ENCODE data around the gene SHLD1. TPM values are rescaled to one million over a fixed set of nuclear protein-coding genes. Genes with fewer than 3 reads are reported as not detected.

The SHLD1 gene
- polyA plus RNA-seq, 1 donor from 2014 or later = 15.3 TPM

DNA sequence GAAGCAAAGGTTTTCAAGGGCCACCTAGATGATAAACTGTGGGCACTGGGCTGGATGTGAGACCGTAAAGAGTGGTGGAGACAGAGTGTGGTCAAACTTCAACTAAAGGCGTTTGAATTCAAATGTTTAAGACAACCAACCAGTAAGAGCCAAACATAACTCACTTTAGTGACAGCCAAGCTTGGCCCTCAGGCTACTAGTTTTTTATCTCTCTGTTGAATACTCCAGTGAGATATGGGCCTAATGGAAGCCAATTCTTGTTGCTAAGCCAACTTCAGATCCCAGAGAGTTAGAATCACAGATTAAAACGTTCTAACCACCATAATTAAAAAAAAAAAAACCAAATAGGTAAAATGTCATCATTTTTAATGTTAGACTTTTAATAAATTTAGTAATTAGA is 142.9 kb downstream of the SHLD1 start:
- Histone ChIP-seq H3K79me2 (replicated peaks; ENCODE audit: insufficient read depth, low read length) (no peaks in the 10 kb centered on the region), H3K36me3 (ENCODE audit: insufficient read depth, low read length) (no peaks in the 10 kb centered on the region), H3K4me3 (ENCODE audit: low read length) (no peak overlapping the region), H3K9me3 (ENCODE audit: low read length) (no peaks in the 10 kb centered on the region), H3F3A (ENCODE audit: insufficient read depth, low read length, poor library complexity, severe bottlenecking) (no peaks in the 10 kb centered on the region), H3K4me2 (ENCODE audit: low read length) (no peak overlapping the region), H3K9ac (ENCODE audit: low read length) (no peak overlapping the region), H3K27ac (ENCODE audit: low read length) (no peak overlapping the region), H2AFZ (ENCODE audit: low read depth, low read length) (no peak overlapping the region), H3K27me3 (ENCODE audit: insufficient read depth, low read depth, low read length) (no peaks in the 10 kb centered on the region), H3K9me2 (ENCODE audit: insufficient read depth, low read length) (no peaks in the 10 kb centered on the region), H4K20me1 (ENCODE audit: insufficient read depth) (no peaks in the 10 kb centered on the region)
- TF ChIP-seq POLR2AphosphoS5 (IDR thresholded peaks at IDR 0.05) (no peak), RAD21 (conservative IDR thresholded peaks at IDR 0.05) (no peak), TAF1 (IDR thresholded peaks at IDR 0.05; ENCODE audit: low read depth) (no peak), SMC3 (conservative IDR thresholded peaks at IDR 0.05; ENCODE audit: poor library complexity) (no peak), EP300 (conservative IDR thresholded peaks at IDR 0.05; ENCODE audit: poor library complexity, severe bottlenecking) (no peak), EZH2 (IDR thresholded peaks at IDR 0.05; ENCODE audit: borderline replicate concordance, insufficient read depth, low read length, poor library complexity, severe bottlenecking) (no peak), MXI1 (conservative IDR thresholded peaks at IDR 0.05; ENCODE audit: poor library complexity, severe bottlenecking) (no peak)
- TF ChIP-seq, protein P1, sequence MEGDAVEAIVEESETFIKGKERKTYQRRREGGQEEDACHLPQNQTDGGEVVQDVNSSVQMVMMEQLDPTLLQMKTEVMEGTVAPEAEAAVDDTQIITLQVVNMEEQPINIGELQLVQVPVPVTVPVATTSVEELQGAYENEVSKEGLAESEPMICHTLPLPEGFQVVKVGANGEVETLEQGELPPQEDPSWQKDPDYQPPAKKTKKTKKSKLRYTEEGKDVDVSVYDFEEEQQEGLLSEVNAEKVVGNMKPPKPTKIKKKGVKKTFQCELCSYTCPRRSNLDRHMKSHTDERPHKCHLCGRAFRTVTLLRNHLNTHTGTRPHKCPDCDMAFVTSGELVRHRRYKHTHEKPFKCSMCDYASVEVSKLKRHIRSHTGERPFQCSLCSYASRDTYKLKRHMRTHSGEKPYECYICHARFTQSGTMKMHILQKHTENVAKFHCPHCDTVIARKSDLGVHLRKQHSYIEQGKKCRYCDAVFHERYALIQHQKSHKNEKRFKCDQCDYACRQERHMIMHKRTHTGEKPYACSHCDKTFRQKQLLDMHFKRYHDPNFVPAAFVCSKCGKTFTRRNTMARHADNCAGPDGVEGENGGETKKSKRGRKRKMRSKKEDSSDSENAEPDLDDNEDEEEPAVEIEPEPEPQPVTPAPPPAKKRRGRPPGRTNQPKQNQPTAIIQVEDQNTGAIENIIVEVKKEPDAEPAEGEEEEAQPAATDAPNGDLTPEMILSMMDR (IDR thresholded peaks at IDR 0.05; ENCODE audit: poor library complexity, severe bottlenecking) = no peak
- TF ChIP-seq, protein P2, sequence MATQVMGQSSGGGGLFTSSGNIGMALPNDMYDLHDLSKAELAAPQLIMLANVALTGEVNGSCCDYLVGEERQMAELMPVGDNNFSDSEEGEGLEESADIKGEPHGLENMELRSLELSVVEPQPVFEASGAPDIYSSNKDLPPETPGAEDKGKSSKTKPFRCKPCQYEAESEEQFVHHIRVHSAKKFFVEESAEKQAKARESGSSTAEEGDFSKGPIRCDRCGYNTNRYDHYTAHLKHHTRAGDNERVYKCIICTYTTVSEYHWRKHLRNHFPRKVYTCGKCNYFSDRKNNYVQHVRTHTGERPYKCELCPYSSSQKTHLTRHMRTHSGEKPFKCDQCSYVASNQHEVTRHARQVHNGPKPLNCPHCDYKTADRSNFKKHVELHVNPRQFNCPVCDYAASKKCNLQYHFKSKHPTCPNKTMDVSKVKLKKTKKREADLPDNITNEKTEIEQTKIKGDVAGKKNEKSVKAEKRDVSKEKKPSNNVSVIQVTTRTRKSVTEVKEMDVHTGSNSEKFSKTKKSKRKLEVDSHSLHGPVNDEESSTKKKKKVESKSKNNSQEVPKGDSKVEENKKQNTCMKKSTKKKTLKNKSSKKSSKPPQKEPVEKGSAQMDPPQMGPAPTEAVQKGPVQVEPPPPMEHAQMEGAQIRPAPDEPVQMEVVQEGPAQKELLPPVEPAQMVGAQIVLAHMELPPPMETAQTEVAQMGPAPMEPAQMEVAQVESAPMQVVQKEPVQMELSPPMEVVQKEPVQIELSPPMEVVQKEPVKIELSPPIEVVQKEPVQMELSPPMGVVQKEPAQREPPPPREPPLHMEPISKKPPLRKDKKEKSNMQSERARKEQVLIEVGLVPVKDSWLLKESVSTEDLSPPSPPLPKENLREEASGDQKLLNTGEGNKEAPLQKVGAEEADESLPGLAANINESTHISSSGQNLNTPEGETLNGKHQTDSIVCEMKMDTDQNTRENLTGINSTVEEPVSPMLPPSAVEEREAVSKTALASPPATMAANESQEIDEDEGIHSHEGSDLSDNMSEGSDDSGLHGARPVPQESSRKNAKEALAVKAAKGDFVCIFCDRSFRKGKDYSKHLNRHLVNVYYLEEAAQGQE (IDR thresholded peaks at IDR 0.05; ENCODE audit: borderline replicate concordance) = no peak

DNA sequence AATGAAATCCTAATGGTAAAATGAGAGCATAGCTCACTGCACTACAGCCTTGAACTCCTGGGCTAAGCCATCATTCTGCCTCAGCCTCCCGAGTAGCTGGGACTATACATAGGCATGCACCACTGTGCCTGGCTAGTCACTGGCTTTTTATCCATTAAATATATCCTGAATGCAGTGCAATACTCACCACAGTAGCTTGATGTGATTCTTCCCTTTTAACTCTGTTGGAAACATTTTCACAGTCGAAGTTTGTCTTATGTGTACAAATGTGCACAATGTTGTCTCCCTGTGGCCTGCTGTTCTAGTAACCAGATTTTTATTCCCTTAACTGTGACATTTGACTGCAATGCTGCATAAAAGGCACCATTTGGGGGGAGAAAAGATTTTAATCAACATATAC is 143.4 kb downstream of the SHLD1 start:
- H3K27me3 ChIP-seq (ENCODE audit: insufficient read depth, low read depth, low read length) = no peaks in the 10 kb centered on the region
- H3K4me2 ChIP-seq (ENCODE audit: low read length) = no peak overlapping the region
- no peaks in the 10 kb centered on the region for H3K9me3 ChIP-seq (ENCODE audit: low read length)
- no peaks in the 10 kb centered on the region for H4K20me1 ChIP-seq (ENCODE audit: insufficient read depth)
- H3K36me3 ChIP-seq (ENCODE audit: insufficient read depth, low read length) = no peaks in the 10 kb centered on the region
- TF ChIP-seq EP300 (conservative IDR thresholded peaks at IDR 0.05; ENCODE audit: poor library complexity, severe bottlenecking) = no peak
- no peak for TF ChIP-seq POLR2AphosphoS5 (IDR thresholded peaks at IDR 0.05)
- no peak for TF ChIP-seq MXI1 (conservative IDR thresholded peaks at IDR 0.05; ENCODE audit: poor library complexity, severe bottlenecking)
- H3K9ac ChIP-seq (ENCODE audit: low read length) = no peak overlapping the region
- no peak overlapping the region for H2AFZ ChIP-seq (ENCODE audit: low read depth, low read length)
- H3K79me2 ChIP-seq (replicated peaks; ENCODE audit: insufficient read depth, low read length) = no peaks in the 10 kb centered on the region
- no peak overlapping the region for H3K27ac ChIP-seq (ENCODE audit: low read length)
- H3F3A ChIP-seq (ENCODE audit: insufficient read depth, low read length, poor library complexity, severe bottlenecking) = no peaks in the 10 kb centered on the region
- H3K4me3 ChIP-seq (ENCODE audit: low read length) = no peak overlapping the region
- no peaks in the 10 kb centered on the region for H3K9me2 ChIP-seq (ENCODE audit: insufficient read depth, low read length)

DNA sequence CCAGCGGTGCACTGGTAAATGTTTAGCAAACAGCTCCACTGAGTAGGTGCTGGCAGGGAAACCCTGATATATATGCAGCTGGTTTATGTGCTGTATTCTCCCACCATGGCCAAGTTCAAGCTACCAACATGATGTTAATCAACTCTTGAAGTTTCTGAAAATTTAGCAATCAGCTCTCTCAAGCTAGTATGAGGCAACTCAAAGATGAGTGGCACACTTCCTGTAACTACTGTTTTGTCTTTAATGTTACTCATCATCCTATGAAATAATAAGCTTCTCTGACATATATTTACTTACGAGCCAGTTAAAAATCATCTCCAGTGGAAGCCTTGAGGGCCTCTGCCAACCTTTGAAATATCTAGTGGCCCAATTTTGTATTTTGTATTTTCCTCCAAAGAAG is 145.4 kb downstream of the SHLD1 start:
- H3K79me2 ChIP-seq (replicated peaks; ENCODE audit: insufficient read depth, low read length) = no peaks in the 10 kb centered on the region
- H3K9me3 ChIP-seq (ENCODE audit: low read length) = no peaks in the 10 kb centered on the region
- H3K9me2 ChIP-seq (ENCODE audit: insufficient read depth, low read length) = no peaks in the 10 kb centered on the region
- TF ChIP-seq, protein P1 (IDR thresholded peaks at IDR 0.05; ENCODE audit: poor library complexity, severe bottlenecking) = no peak
- TF ChIP-seq POLR2AphosphoS5 (IDR thresholded peaks at IDR 0.05) (no peak), SMC3 (conservative IDR thresholded peaks at IDR 0.05; ENCODE audit: poor library complexity) (no peak), RAD21 (conservative IDR thresholded peaks at IDR 0.05) (no peak), EP300 (conservative IDR thresholded peaks at IDR 0.05; ENCODE audit: poor library complexity, severe bottlenecking) (no peak), TAF1 (IDR thresholded peaks at IDR 0.05; ENCODE audit: low read depth) (no peak), EZH2 (IDR thresholded peaks at IDR 0.05; ENCODE audit: borderline replicate concordance, insufficient read depth, low read length, poor library complexity, severe bottlenecking) (no peak), MXI1 (conservative IDR thresholded peaks at IDR 0.05; ENCODE audit: poor library complexity, severe bottlenecking) (no peak)
- TF ChIP-seq, protein P2 (IDR thresholded peaks at IDR 0.05; ENCODE audit: borderline replicate concordance) = no peak
- no peaks in the 10 kb centered on the region for H3K27me3 ChIP-seq (ENCODE audit: insufficient read depth, low read depth, low read length)
- H4K20me1 ChIP-seq (ENCODE audit: insufficient read depth) = no peaks in the 10 kb centered on the region
- H3F3A ChIP-seq (ENCODE audit: insufficient read depth, low read length, poor library complexity, severe bottlenecking) = no peaks in the 10 kb centered on the region
- no peak overlapping the region for H3K4me2 ChIP-seq (ENCODE audit: low read length)
- no peak overlapping the region for H2AFZ ChIP-seq (ENCODE audit: low read depth, low read length)
- H3K36me3 ChIP-seq (ENCODE audit: insufficient read depth, low read length) = no peaks in the 10 kb centered on the region
- no peak overlapping the region for H3K4me3 ChIP-seq (ENCODE audit: low read length)
- H3K9ac ChIP-seq (ENCODE audit: low read length) = no peak overlapping the region
- no peak overlapping the region for H3K27ac ChIP-seq (ENCODE audit: low read length)
